H9 (cell line): ENCODE results near the gene KLRK1. TPM values are rescaled to one million over a fixed set of nuclear protein-coding genes. Genes with fewer than 3 reads are reported as not detected.

ENCODE experiments used
- DNase-seq: peaks from one replicate; pipeline ENCODE4 v3.0.0-alpha.2; 2017
- H2AFZ ChIP-seq: one replicate; pipeline ENCODE4 v1.6.1; 2013; ENCODE audit warnings: mild to moderate bottlenecking, low read length, control low read depth, moderate library complexity
- H2AK5ac ChIP-seq: 2 replicates; pipeline ENCODE4 v1.6.1; 2013; ENCODE audit warnings: low read length, control low read depth, mixed read lengths; ENCODE audit not compliant: insufficient read length
- H2BK120ac ChIP-seq: one replicate; pipeline ENCODE4 v1.6.1; 2013; ENCODE audit warnings: low read depth, mild to moderate bottlenecking, low read length, control low read depth, inconsistent platforms; ENCODE audit not compliant: poor library complexity, severe bottlenecking
- H2BK12ac ChIP-seq: 2 replicates; pipeline ENCODE4 v1.6.1; 2013; ENCODE audit warnings: low read length, control low read depth, mixed read lengths, low read depth; ENCODE audit not compliant: insufficient read length
- H2BK15ac ChIP-seq: 2 replicates; pipeline ENCODE4 v1.6.1; 2013; ENCODE audit warnings: low read depth, low read length, control low read depth
- H2BK20ac ChIP-seq: one replicate; pipeline ENCODE4 v1.6.1; 2013; ENCODE audit warnings: low read depth, mild to moderate bottlenecking, low read length, control low read depth, inconsistent platforms; ENCODE audit not compliant: poor library complexity, severe bottlenecking
- H2BK5ac ChIP-seq: 2 replicates; pipeline ENCODE4 v1.6.1; 2013; ENCODE audit warnings: low read length, control low read depth, mixed read lengths; ENCODE audit not compliant: insufficient read length
- H3K14ac ChIP-seq: 2 replicates; pipeline ENCODE4 v1.6.1; 2013; ENCODE audit warnings: low read length, control low read depth; ENCODE audit not compliant: insufficient read depth
- H3K18ac ChIP-seq: 2 replicates; pipeline ENCODE4 v1.6.1; 2013; ENCODE audit warnings: low read depth, mild to moderate bottlenecking, mixed read lengths, low read length, control low read depth; ENCODE audit not compliant: insufficient read length
- H3K23ac ChIP-seq: 2 replicates; pipeline ENCODE4 v1.6.1; 2013; ENCODE audit warnings: low read length, control low read depth, mixed read lengths, low read depth; ENCODE audit not compliant: insufficient read length
- H3K23me2 ChIP-seq: 2 replicates; pipeline ENCODE4 v1.6.1; 2013; ENCODE audit warnings: low read depth, mild to moderate bottlenecking, mixed read lengths, low read length, control low read depth; ENCODE audit not compliant: insufficient read length, poor library complexity, severe bottlenecking
- H3K27ac ChIP-seq: 2 replicates; pipeline ENCODE4 v1.5.1; 2013; ENCODE audit warnings: low read length, control low read depth, mixed read lengths, low read depth; ENCODE audit not compliant: insufficient read length
- H3K27me3 ChIP-seq: 2 replicates; pipeline ENCODE4 v1.6.1; 2013; ENCODE audit warnings: low read length, control low read depth, inconsistent platforms; ENCODE audit not compliant: insufficient read depth
- H3K4ac ChIP-seq: 2 replicates; pipeline ENCODE4 v1.6.1; 2013; ENCODE audit warnings: low read depth, mild to moderate bottlenecking, control low read depth, inconsistent platforms, low read length, moderate library complexity
- H3K4me1 ChIP-seq: 2 replicates; pipeline ENCODE4 v1.6.1; 2013; ENCODE audit warnings: low read length, control low read depth, inconsistent platforms; ENCODE audit not compliant: insufficient read depth
- H3K4me2 ChIP-seq: 2 replicates; pipeline ENCODE4 v1.6.1; 2013; ENCODE audit warnings: low read length, control low read depth, mixed read lengths; ENCODE audit not compliant: insufficient read length, insufficient read depth
- H3K56ac ChIP-seq: 2 replicates; pipeline ENCODE4 v1.6.1; 2013; ENCODE audit warnings: low read depth, mild to moderate bottlenecking, mixed read lengths, low read length, control low read depth; ENCODE audit not compliant: insufficient read length
- H3K79me1 ChIP-seq: 2 replicates; pipeline ENCODE4 v1.6.1; 2013; ENCODE audit warnings: low read depth, mild to moderate bottlenecking, moderate library complexity, low read length, control low read depth, inconsistent platforms; ENCODE audit not compliant: insufficient read depth, poor library complexity, severe bottlenecking
- H3K79me2 ChIP-seq: 2 replicates; pipeline ENCODE4 v1.6.1; 2013; ENCODE audit warnings: low read length, control low read depth, inconsistent platforms; ENCODE audit not compliant: insufficient read depth
- H3K9ac ChIP-seq: 2 replicates; pipeline ENCODE4 v1.6.1; 2013; ENCODE audit warnings: low read length, control low read depth, mixed read lengths; ENCODE audit not compliant: insufficient read length; ENCODE audit errors: extremely low read depth
- H3K9me3 ChIP-seq: one replicate; pipeline ENCODE4 v1.6.1; 2013; ENCODE audit warnings: low read depth, low read length, inconsistent platforms; ENCODE audit not compliant: control insufficient read depth
- H3T11ph ChIP-seq: one replicate; pipeline ENCODE4 v1.6.1; 2013; ENCODE audit warnings: mild to moderate bottlenecking, low read length, control low read depth, inconsistent platforms
- H4K20me1 ChIP-seq: one replicate; pipeline ENCODE4 v1.6.1; 2013; ENCODE audit not compliant: control insufficient read depth, insufficient read length, insufficient read depth
- H4K5ac ChIP-seq: 2 replicates; pipeline ENCODE4 v1.6.1; 2013; ENCODE audit warnings: low read depth, mild to moderate bottlenecking, mixed read lengths, low read length, control low read depth; ENCODE audit not compliant: insufficient read length
- H4K8ac ChIP-seq: replicated peaks from 2 replicates; pipeline ENCODE4 v1.6.1; 2013; ENCODE audit warnings: low read length, control low read depth, mixed read lengths, low read depth; ENCODE audit not compliant: insufficient read length
- H4K91ac ChIP-seq: 2 replicates; pipeline ENCODE4 v1.6.1; 2013; ENCODE audit warnings: low read depth, mild to moderate bottlenecking, moderate library complexity, mixed read lengths, low read length, control low read depth; ENCODE audit not compliant: insufficient read length
- H3K27ac Mint-ChIP-seq, 3 experiments: 2 replicates in 2 of 3; 3 replicates in 1 of 3; pipeline ENCODE4 v1.8.0; 2020 to 2021; ENCODE audit warnings: mixed read lengths in 3 of 3, mild to moderate bottlenecking in 1 of 3, moderate library complexity in 1 of 3
- H3K27me3 Mint-ChIP-seq: 2 replicates; pipeline ENCODE4 v1.8.0; 2021; ENCODE audit warnings: low read depth, mild to moderate bottlenecking, moderate library complexity, mixed read lengths
- H3K36me3 Mint-ChIP-seq, 3 experiments: 2 replicates in 2 of 3; 3 replicates in 1 of 3; pipeline ENCODE4 v1.8.0; 2020 to 2021; ENCODE audit warnings: low read depth in 3 of 3, mixed read lengths in 3 of 3; ENCODE audit not compliant: insufficient read depth in 1 of 3
- H3K4me1 Mint-ChIP-seq, 2 experiments: 2 replicates each; pipeline ENCODE4 v1.8.0; 2020; ENCODE audit warnings: mixed read lengths in 2 of 2
- H3K4me3 Mint-ChIP-seq, 2 experiments: 2 replicates in 1 of 2; 3 replicates in 1 of 2; pipeline ENCODE4 v1.8.0; 2020 to 2021; ENCODE audit warnings: mild to moderate bottlenecking in 2 of 2, mixed read lengths in 2 of 2, moderate library complexity in 1 of 2
- H3K9me3 Mint-ChIP-seq, 2 experiments: 2 replicates in 1 of 2; 3 replicates in 1 of 2; pipeline ENCODE4 v1.8.0; 2020; ENCODE audit warnings: mild to moderate bottlenecking in 2 of 2, mixed read lengths in 2 of 2, moderate library complexity in 1 of 2
- CTCF ChIP-seq: fragments of 200-600 bp; sonication (generic); conservative IDR thresholded peaks from 3 replicates; pipeline ENCODE4 v1.8.0; 2021; ENCODE audit warnings: antibody characterized with exemption, mild to moderate bottlenecking
- WGBS: extraction: QIAGEN DNeasy Blood & Tissue Kit; methylation state at CpG from one replicate; pipeline ENCODE4 v1.1.7; 2013; ENCODE audit warnings: missing lambda C conversion rate, low lambda C conversion rate, mixed read lengths; ENCODE audit not compliant: insufficient read length; ENCODE audit errors: extremely low coverage; 5-methylcytosine and 5-hydroxymethylcytosine counted together
- total RNA-seq: library from RNA; stranded (reverse); gene quantifications from 2 replicates; pipeline ENCODE4 v1.2.1, GENCODE V29; 2021

Gene KLRK1
- total RNA-seq, 1 experiment from 2014 or later, result not detected

GRCh38 chr12:10398168-10398567 is 8.3 kb upstream of the KLRK1 start:
- Mint-ChIP-seq H3K4me3 (no peak overlapping the region), H3K27ac (no peak overlapping the region), H3K36me3 (no peaks in the 10 kb centered on the region), H3K9me3 (no peaks in the 10 kb centered on the region), H3K27me3 (no peaks in the 10 kb centered on the region), H3K4me1 (peaks cover 4% of the 10 kb centered on the region in 2 experiments; a peak in 3 of 4 replicates)
- no peak overlapping the region for H2AK5ac ChIP-seq
- no peak overlapping the region for H3K14ac ChIP-seq
- TF ChIP-seq CTCF, result no peak
- no peak overlapping the region for H2AFZ ChIP-seq
- no peak overlapping the region for H3T11ph ChIP-seq
- H3K27ac ChIP-seq, result no peak overlapping the region
- no peaks in the 10 kb centered on the region for H4K20me1 ChIP-seq
- H4K5ac ChIP-seq, result no peak overlapping the region
- no peak overlapping the region for H3K9ac ChIP-seq
- H3K18ac ChIP-seq, result no peak overlapping the region
- H2BK20ac ChIP-seq, result no peak overlapping the region
- no peak overlapping the region for H2BK12ac ChIP-seq
- no peaks in the 10 kb centered on the region; the same call in 1 of the 2 replicates for H3K4me1 ChIP-seq
- H2BK15ac ChIP-seq, result no peak overlapping the region
- H3K4me2 ChIP-seq, result no peak overlapping the region
- no CpG with 5 or more reads among the region's 2 CpGs for WGBS
- H3K23me2 ChIP-seq, result no peaks in the 10 kb centered on the region
- no peak overlapping the region for H3K4ac ChIP-seq
- no peak overlapping the region for H3K56ac ChIP-seq
- H4K91ac ChIP-seq, result no peak overlapping the region
- no peaks in the 10 kb centered on the region for H3K27me3 ChIP-seq
- H3K79me2 ChIP-seq, result no peaks in the 10 kb centered on the region
- H2BK120ac ChIP-seq, result no peak overlapping the region
- no peaks in the 10 kb centered on the region for H3K79me1 ChIP-seq
- no peak overlapping the region for H3K23ac ChIP-seq
- H4K8ac ChIP-seq, result no peak overlapping the region
- no peak overlapping the region for H2BK5ac ChIP-seq
- DNase-seq, result no peak
- H3K9me3 ChIP-seq, result no peaks in the 10 kb centered on the region
